GM18909 (cell line): ENCODE measurements around the gene TP73.

Source experiments
- ATAC-seq: cut with Tn5 transposase; IDR thresholded peaks from one replicate; pipeline ENCODE4 v1.9.1; 2021; ENCODE audit warnings: mild to moderate bottlenecking; ENCODE audit not compliant: unreplicated experiment, poor library complexity

The TP73 gene

GRCh38 chr1:3772715-3773571 is 120.6 kb downstream of the TP73 start, which contains the start of gene SMIM1:
Gene SMIM1 (plus strand): TSS chr1:3772749. CDS start chr1:3775374, 2,625 bp downstream.
- peak; percentile 24 for ATAC-seq

GRCh38 chr1:3773572-3774275 is 121.4 kb downstream of the TP73 start:
- ATAC-seq = no peak

- ATAC-seq = no peak
Observed at GRCh38 chr1:3774276-3774945, 122.1 kb downstream of the TP73 start.

GRCh38 chr1:3774946-3775489 is 122.7 kb downstream of the TP73 start:
- no peak for ATAC-seq

- ATAC-seq = no peak
Observed at GRCh38 chr1:3775490-3776230, 123.3 kb downstream of the TP73 start.

- ATAC-seq = no peak
Observed at GRCh38 chr1:3776231-3776961, 124.1 kb downstream of the TP73 start.

GRCh38 chr1:3777078-3777547 is 124.8 kb downstream of the TP73 start:
- ATAC-seq = no peak

GRCh38 chr1:3777647-3778589 is 125.6 kb downstream of the TP73 start:
- ATAC-seq = no peak

GRCh38 chr1:3778590-3779264 is 126.4 kb downstream of the TP73 start:
- no peak for ATAC-seq

- ATAC-seq = no peak
Observed at GRCh38 chr1:3779265-3779911, 127.1 kb downstream of the TP73 start.

- no peak for ATAC-seq
Observed at GRCh38 chr1:3779912-3780416, 127.6 kb downstream of the TP73 start.

- no peak for ATAC-seq
Observed at GRCh38 chr1:3780901-3781300, 128.6 kb downstream of the TP73 start.

- no peak for ATAC-seq
Observed at GRCh38 chr1:3783651-3784474, 131.5 kb downstream of the TP73 start.

- ATAC-seq = no peak
Observed at GRCh38 chr1:3785045-3785444, 132.7 kb downstream of the TP73 start.

GRCh38 chr1:3785456-3786157 is 133.3 kb downstream of the TP73 start:
- ATAC-seq = no peak
